Activated CD8-positive, alpha-beta memory T cell treated with anti-CD3 and anti-CD28 coated beads for 4 hours (primary cell): ENCODE measurements around the gene MYOM3.
"Not testable (repeated sequence)": the region's sequence is repeated elsewhere in the genome, so short reads cannot be mapped to it uniquely, and the experiment has no call there.

Experiments used
- DNase-seq, 2 donors: peaks; one replicate each; pipeline ENCODE4 v3.0.0-alpha.2; 2020; ENCODE audit warnings: low read depth in 2 of 2

Gene MYOM3

DNA sequence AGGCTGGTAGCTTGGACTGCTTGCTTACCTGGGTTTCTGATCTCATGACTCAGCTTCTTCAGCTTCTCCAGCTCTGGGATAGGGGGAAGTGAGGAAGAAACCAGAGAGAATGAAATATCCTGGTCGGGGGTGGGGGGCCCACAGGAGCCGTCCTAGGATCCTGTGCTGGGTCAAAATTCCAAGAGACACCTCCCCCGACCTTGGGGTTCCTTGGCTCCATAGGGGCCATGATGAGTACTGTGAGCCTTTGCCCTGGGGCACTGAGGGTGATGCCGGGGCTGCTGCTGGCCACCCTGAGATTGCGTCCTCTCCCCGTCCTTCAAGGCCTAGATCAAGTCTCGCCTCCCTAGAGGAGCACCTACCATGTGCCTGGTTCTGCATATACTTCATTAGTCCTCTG, 40.0 kb downstream of the MYOM3 start:
- no peak for DNase-seq

DNA sequence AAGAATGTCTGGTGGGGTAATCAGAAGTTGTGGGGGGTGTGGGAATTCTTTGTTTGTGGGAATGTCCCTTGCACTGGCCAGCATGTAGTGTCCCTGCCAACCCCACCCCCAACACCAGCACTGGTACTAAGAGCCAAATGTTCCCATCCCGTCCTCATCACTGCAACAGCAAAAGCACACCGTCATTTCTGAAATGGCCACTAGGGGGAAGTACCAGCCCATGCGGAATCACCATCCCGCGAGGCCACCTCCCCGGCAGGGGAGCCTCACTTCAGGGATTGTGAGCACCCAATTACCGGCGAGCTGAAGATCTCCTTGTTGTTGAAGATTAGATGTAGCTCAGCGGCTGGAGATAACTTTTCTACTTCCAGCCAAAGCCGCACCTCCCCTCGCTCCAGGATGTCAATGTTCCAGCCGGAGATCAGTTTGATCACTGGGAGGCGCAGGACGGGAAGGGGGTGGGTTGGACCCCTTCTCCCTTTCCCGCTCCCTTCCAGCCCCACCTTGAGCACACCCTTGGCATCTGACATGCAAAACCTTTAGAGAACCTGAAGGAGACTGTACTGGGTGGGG, 41.0 kb downstream of the MYOM3 start:
- peak; percentile 31 to 52 for DNase-seq

DNA sequence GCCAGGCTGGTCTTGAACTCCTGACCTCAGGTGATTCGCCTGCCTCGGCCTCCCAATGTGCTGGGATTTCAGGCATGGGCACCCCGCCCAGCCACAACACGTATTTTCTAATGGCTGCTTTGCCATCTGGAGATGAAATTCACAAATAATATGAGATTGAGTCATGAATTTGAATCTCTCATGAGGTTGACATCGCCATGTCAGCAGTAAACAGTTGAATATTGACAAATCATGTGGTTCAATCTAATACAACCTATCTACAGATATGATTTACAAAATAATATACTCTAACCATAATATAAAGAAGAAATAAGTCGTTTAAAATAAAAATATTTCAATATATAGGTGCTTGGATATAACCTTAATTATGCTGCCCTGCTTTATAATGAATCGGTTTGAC, 42.1 kb downstream of the MYOM3 start:
- DNase-seq = no peak

DNA sequence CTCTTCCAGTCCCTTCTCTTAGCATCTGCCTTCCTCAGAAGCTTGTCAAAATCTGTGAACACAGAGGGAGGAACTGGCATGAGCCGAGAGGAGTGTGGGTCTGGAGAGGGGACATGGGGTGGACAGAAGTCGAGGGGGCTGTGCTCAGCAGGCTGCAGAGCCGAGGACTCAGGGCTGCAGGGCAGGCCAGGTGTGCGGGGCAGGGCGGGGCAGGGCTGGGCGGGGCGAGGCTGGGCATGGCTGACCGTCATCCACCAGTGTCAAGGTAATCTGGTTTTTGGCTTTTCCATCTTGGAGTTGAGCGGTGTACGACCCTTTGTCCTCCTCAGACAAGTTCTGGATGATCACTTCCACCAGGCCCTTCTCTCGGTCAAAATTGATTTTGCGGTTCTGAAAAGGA, 44.0 kb downstream of the MYOM3 start:
- no peak for DNase-seq

DNA sequence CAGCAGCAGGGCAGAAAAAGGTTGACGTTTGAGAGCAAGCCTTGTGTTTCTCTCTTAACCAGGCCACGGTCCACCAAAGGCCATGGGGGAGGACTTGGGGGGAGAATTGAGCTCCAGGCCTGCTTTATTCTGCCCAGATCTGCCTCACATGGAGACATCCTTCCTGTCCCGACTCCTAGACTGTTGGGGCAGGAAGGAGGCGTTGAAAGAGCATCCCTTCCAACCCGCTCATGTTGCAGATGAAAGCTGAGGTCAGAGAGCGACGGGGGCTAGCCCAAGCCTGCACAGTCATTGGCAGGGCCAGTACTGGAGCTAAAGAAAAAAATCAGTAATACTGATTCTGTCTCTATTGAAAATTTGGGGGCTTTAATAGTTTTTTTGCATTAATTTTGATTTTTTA, 46.6 kb downstream of the MYOM3 start:
- no peak for DNase-seq

DNA sequence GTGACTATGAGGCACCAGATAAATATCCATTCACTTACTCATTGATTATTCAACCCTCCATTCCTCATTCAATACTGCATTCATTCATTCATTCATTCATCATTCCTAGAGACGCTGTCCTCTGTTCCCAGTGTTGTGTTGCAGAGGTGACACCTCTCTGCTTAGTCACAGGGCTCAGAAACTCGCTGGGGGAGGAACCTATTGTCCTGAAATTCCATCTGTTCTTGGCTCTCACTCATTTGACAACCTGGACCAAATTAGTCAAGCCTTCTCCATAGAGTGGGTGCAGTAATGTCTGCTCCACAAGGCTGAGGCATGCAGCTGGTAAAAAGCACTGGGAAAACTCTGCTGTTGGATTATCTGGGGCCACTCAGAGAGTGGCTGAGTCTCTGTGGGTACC, 49.7 kb downstream of the MYOM3 start:
- no peak for DNase-seq

DNA sequence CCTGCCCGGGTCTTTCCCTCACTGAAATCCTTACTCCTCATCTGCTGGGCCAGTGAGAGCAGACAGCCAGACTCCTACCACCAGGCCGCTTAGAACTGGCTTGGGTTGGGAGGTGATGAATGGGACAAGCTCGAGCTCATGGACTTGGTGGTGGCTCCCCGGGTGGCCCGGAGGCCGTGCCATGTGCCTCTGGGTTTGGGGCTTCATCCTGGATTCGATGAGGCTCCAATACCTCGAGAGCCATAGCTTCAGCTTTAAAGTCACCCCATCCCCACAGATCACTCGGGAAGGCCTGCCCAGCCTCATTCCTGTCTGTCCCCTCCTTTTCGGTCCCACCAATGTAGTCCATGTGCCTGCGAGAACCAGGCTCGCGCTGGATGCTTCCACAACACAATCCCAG, 51.5 kb downstream of the MYOM3 start:
- no peak for DNase-seq

DNA sequence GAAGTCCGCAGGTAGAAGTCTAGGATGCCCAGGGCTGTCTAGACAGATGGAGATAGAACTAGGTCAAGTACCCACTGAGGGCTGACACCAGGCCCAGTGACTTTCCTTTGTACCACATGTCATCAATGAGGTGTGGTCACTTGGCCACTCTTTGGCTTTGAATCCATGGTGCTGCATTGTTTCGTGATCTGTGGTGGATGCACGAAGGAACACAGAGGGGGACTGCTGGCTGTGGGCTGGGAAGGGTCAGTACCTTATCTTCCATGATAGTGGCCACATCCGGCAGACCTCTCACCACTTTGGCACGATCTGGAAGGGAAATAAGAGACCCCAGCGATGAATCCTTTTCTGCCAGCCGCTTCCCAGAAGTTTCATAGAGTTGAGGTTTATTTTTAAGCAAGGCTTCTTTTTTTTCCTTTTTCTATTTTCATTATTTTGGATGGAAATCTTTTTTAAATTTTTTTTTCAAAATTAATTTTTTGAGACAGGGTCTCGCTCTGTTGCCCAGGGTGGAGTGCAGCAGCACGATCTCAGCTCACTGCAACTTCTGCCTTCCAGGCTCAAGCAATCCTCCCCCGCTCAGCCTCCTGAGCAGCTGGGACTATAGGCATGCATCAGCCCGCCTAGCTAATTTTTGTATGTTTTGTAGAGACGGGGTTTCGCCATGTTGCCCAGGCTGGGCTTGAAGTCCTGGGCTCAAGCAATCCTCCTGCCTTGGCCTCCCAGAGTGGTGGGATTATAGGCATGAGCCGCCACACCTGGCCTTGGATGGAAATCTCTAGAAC, 53.1 kb downstream of the MYOM3 start:
- DNase-seq = no peak

DNA sequence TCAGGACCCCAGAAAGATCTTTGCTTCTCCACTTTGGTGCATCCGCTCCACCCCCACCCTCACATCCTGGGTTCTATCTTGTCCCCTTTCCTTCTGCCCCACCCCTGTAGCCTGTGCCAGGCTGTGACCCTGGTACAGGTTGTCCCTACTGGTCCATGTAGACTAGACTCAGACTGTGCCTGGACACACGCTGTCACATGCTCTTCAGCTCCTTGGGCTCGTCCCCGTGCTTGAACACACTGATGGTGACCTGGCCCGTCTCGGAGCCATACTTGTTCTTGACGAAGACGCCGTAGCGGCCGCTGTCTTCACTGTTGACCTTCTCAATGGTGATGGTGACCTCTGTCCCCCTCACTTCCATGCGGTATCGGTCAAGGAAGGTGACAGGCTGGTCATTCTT, 54.8 kb downstream of the MYOM3 start:
- no peak for DNase-seq

DNA sequence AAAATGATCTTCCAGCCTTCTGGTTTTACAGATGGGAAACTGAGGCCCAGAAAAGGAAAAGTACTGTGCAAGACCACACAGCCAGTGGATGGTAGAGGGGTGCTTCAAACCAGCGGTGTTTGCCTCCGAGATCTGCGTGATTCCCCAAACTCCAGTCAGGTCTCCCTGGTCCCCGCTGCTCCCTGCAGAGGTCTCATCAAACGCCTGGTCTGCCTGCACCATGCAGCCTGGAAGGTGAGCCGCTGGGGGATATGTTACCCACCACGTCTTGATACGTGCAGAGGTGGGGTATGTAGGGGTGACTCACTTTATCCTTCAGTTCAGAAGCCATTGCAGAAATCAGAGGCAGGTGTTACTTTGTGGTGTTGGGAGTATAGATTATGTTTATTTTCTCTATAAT, 56.3 kb downstream of the MYOM3 start:
- DNase-seq = no peak

DNA sequence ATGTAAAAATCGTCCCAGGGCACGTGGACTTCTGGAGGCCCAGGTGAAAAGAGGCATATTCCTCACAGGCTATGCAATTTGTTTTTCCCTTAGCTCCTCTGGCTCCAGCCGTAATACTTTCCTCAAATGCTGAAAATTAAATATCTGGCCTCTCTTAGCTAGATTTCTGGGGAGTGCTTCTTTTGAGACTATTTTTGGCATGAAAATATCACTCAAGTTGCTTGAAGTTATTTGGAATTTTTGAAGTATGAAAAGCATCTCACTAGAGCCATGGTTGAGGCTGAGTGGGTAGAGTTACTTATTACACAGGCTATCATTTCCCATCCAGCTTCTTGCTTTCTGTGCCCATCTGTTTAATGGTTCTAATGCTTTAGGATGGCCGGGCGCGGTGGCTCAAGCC, 59.7 kb downstream of the MYOM3 start:
- no peak for DNase-seq

DNA sequence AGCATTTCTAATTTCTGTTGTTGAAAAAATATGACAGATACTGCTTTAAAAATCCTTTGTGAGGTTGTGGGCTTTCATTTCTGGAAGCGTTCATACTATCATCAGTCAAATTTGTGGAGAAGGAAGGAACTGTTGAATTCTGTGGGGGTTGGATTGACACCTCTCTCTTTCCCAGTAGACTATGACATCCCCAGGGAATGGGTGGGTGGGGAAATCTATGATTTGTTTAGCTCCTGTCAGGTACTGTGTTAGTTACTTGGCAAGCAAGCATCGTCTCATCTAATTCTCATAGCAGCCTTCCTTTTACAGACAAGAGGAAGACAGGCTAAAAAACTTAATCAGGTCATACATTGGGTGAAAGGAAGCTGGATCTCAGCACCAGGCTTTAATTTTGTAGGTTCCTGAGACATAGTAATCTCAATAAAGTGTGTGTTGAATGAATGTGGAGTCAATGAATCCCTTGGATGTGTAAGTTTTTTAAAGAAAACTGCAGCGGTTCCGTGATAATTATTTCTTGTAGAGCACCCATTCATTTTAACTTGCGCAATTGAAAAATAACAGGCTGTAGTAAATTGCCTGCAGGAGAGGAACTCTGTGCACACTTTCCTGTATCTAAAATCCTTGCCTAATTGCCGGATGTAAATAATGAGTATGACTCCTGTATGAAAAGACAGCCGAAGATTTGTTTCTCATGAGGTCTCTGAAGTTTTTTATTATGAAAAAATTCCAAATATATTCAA, 60.6 kb downstream of the MYOM3 start:
- no peak for DNase-seq

DNA sequence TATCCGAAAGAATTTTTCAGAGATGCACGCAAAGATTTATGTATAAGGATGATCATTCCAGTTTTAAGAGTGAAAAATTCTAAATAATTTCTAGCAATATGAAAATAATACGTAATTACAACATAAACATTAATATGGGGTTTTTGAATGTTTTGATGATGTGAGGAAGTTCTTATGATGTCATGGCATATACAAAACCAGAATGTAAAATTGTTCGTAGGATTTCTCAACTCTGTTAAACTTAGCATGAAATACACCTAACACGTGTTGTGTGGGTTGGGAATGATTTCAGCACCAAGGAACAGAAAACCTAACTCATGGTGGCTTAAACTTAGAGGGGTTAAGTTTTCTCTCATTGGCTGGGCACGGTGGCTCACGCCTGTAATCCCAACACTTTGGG, 62.2 kb downstream of the MYOM3 start:
- no peak for DNase-seq

DNA sequence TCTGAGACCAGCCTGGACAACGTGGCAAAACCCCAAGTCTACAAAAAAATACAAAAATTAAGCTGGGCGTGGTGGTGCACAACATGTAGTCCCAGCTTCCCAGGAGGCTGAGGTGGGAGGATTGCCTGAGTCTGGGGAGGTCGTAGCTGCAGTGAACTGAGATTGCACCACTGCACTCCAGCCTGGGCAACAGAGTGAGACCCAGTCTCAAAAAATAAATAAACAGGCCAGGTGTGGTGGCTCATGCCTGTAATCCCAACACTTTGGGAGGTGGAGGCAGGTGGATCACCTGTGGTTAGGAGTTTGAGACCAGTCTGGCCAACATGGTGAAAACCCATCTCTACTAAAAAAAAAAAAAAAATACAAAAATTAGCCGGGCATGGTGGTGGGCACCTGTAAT, 63.0 kb downstream of the MYOM3 start:
- DNase-seq = not testable (repeated sequence)

DNA sequence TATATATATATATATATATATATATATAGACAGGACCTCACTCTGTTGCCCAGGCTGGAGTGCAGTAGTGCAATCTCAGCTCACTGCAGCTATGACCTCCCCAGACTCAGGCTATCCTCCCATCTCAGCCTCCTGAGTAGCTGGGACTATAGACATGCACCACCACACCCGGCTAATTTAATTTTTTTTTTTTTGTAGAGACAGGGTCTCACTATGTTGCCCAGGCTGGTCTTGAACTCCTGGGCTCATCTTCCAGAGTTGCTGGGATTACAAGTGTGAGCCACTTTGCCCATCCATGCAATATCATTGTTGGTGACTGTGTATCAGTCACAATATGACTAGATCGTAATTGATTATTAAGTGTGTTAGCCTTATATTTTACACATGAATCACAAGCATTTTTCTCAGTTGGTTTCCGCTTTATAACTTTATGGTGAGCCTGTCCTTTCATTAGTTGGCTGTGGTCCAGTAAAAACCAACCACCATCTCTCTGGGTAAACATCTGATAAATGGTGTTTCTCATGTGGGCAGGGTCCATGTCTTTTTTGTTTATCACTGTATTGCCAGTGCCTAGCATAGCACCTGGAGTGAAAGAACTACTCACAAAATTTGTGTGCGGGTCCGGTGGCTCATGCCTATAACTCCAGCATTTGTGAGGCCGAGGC, 63.6 kb downstream of the MYOM3 start:
- no peak for DNase-seq

DNA sequence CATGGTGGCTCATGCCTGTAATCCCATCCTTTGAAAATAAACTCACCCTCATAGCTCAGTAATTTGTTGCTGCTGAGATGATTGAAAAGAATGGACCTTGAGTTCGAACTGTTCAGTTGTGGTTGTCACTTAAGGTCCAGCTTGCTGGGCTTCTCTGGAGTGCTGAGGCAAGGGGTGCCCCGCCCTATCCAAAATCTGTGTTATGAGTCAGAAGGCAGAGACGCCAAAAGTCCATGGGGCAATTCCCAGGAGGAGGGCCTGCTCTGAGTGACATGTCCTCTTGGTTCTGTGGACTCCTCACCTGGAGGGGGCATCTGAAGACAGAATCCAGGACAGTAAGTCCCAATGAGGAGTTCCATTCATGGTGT, 64.8 kb downstream of the MYOM3 start:
- DNase-seq = no peak

DNA sequence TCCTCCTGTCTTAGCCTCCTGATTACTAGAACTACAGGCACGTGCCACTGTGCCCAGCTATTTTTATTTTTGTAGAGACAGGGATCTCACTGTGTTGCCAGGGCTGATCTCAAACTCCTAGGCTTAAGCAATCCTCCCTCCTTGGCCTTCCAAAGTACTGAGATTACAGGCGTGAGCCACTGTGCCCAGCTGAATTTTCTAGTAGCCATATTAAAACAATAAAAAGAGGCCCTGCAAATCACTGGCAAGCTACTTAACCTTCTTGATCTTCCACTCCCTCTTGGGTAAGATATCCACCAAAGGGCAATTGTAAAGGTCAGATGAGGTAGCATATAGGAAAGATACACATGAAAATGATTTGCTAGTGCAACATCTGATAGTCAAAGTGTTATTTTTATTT, 66.2 kb downstream of the MYOM3 start:
- DNase-seq = no peak

DNA sequence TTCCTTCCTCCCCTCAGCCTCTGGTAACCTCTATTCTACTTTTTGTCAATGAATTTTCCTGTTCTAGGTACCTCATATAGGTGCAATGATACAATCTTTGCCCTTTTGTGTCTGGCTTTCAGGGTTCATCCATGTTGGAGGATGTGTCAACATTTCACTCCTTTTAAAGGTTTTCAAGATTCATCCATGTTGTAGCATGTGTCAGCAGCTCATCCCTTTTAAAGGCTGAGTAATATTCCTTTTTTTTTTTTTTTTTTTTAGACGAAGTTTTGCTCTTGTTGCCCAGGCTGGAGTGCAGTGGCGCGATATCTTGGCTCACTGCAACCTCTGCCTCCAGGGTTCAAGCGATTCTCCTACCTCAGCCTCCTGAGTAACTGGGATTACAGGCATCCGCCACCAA, 67.3 kb downstream of the MYOM3 start:
- not testable (repeated sequence) for DNase-seq

DNA sequence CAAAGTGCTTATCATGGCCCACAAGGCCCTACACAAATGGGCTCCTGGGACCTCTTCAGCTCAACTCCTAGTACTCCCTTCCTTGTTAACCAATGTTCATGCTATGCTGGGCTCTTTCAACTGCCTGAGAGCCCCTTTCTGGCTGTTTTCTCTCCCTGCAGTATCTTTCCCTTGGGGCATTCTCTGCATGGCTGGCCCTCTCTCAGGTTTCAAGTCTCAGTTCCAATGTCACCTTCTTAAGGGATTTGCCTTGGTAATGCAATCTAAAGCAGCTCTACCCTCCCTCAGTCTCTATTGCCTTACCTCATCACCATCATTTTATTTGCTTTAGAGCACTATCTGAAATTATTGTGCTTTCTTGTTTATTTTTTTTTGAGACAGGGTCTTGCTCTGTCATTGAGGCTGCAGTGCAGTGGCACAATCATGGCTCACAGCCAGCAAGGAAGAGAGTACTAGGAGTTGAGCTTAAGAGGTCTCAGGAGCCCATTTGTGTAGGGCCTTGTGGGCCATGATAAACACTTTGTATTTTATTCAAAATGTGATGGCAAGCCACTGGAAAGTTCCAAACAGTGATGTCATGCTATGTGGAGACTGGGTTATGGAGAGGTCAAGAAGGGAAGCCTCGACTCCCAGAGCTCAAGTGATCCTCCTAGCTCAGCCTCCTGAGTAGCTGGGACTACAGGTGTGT, 68.4 kb downstream of the MYOM3 start:
- DNase-seq = no peak

DNA sequence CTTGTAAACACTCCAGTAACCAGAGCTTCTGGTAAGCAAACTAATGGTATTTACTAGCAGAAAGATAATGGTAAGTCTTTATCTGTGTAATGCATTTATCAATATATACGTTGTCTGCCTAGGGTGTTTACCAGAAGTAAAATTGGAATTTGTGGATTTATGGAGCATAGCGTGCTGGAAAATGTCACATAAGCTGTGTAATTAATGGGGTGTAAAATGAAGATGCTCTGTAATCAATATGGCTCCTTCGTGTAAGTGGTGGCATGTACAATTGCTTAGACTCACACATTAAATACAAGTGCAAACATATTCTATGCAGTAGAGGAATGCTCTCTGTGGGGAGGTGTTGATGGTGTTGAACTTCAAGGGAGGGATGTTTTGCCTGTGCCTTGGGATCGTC, 69.6 kb downstream of the MYOM3 start:
- DNase-seq = no peak

DNA sequence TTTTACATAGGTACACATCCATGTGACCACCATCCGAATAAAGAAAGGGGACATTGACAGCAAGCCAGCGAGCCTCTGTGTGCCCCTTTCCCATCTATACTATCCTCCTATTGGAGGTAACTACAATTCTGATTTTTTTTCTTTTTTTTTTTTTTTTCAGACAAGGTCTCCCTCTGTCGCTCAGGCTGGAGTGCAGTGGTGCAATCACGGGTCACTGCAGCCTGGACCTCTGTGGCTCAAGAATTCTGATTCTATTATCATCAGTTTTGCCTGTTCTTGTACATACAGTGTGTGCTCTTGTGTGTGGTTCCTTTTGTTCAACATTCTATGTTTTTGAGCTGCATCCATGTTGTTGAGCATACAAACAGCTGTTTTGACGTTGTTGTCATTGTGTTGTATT, 75.8 kb downstream of the MYOM3 start:
- DNase-seq = no peak

DNA sequence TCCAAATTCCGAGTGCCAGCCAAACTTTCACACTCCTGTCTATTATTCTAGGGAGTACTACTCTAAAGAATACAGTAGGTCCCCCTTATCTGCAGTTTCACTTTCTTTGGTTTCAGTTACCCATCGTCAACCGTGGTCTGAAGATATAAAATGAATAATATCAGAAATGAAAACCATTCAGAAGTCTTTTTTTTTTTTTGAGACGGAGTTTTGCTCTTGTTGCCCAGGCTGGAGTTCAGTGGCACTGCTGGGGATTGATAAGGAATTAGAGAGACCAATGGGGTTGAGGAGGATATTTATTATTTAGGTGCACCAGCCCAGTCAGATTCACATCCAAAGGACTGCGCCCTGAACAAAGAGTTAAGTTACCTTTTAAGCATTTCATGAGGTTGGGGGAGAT, 79.0 kb downstream of the MYOM3 start:
- DNase-seq = no peak
